Stomach (tissue), 9 donors: ENCODE data around the gene AKAP6. TPM values are rescaled to one million over a fixed set of nuclear protein-coding genes. Genes with fewer than 3 reads are reported as not detected.

Experiments
- DNase-seq, 2 donors: peaks; one replicate each; pipeline versions ENCODE4 v3.0.0 to v3.0.0-alpha.2; 2013 to 2019
- H3K27ac ChIP-seq, 5 donors: fragments of 200-600 bp in 4 of 5; sonication (generic) in 4 of 5; one replicate each; pipeline ENCODE4 v1.5.1; 2013 to 2019; ENCODE audit warnings: mild to moderate bottlenecking in 1 of 5, moderate library complexity in 1 of 5
- H3K27me3 ChIP-seq, 3 donors: fragments of 200-600 bp; sonication (generic); one replicate each; pipeline ENCODE4 v1.5.1; 2017 to 2019; ENCODE audit warnings: mixed run types in 1 of 3
- H3K36me3 ChIP-seq, 4 donors: fragments of 200-600 bp; sonication (generic); 1 replicate in 3 of 4; 2 replicates in 1 of 4; pipeline ENCODE4 v1.5.1; 2016 to 2019
- H3K4me1 ChIP-seq, 4 donors: fragments of 200-600 bp; sonication (generic); one replicate each; pipeline ENCODE4 v1.5.1; 2016 to 2019
- H3K4me3 ChIP-seq, 4 donors: fragments of 200-600 bp; sonication (generic) in 3 of 4; one replicate each; pipeline ENCODE4 v1.5.1; 2016 to 2019; ENCODE audit warnings: mild to moderate bottlenecking in 1 of 4
- H3K9me3 ChIP-seq, 4 donors: fragments of 200-600 bp; sonication (generic); one replicate each; pipeline ENCODE4 v1.5.1; 2016 to 2019
- CTCF ChIP-seq, 7 experiments: fragments of 450-650 bp in 4 of 7; fragments of 200-600 bp in 3 of 7; sonication (generic) in 3 of 7; IDR thresholded peaks; one replicate each; pipeline ENCODE4 v1.5.1; 2016 to 2019; ENCODE audit warnings: antibody characterized with exemption in 7 of 7, control low read depth in 2 of 7, mild to moderate bottlenecking in 1 of 7
- EP300 ChIP-seq: sonication (generic); formaldehyde crosslinking; IDR thresholded peaks from one replicate; pipeline ENCODE4 v1.6.1; 2017; ENCODE audit warnings: antibody characterized with exemption
- POLR2A ChIP-seq, 4 donors: fragments of 450-650 bp; IDR thresholded peaks; one replicate each; pipeline ENCODE4 v1.6.1; 2016; ENCODE audit warnings: antibody characterized with exemption in 4 of 4, control low read depth in 2 of 4, mild to moderate bottlenecking in 1 of 4, moderate library complexity in 1 of 4
- POLR2AphosphoS5 ChIP-seq, 3 donors: sonication (generic); formaldehyde crosslinking; IDR thresholded peaks; one replicate each; pipeline ENCODE4 v1.6.1; 2016; ENCODE audit warnings: antibody characterized with exemption in 3 of 3
- WGBS, 5 donors: extraction: QIAGEN DNeasy Blood & Tissue Kit in 3 of 5; methylation state at CpG; one replicate each; pipeline versions ENCODE4 v1.1.5 to v1.1.7; 2013 to 2018; 5-methylcytosine and 5-hydroxymethylcytosine counted together
- intact Hi-C: fragments of 100-400 bp; cut with DNase I; formaldehyde crosslinking; loops from one replicate; pipeline ENCODE4 v1.15.1; 2023; ENCODE audit warnings: low total_unique reads
- polyA plus RNA-seq, 3 donors: library from polyadenylated mRNA; stranded (reverse); fragments of 200-250 nt; gene quantifications; one replicate each; pipeline ENCODE4 v1.2.3, GENCODE V29; 2013
- total RNA-seq, 5 donors: library from RNA; depleted of rRNA; stranded (reverse); fragments of >200 nt; gene quantifications; one replicate each; pipeline versions ENCODE4 v1.1.0 to v1.2.3, GENCODE V29; 2014 to 2016
- donor health status: healthy with polysubstance abuse.
- donor health status: Bipolar disorder and iron deficiency.
- donor health status: healthy.

AKAP6 gene
- total and polyA plus RNA-seq, 8 donors = 0.15 to 132 (median 3.3) TPM

- Histone ChIP-seq H3K27me3 (no peaks in the 10 kb centered on the region), H3K4me3 (no peak overlapping the region), H3K9me3 (peaks cover 0 to 7% (median 5%) of the 10 kb centered on the region in 4 donors), H3K27ac (no peak overlapping the region), H3K36me3 (no peaks in the 10 kb centered on the region), H3K4me1 (no peaks in the 10 kb centered on the region)
- 64 to 80% (median 74%) methylated on average over 2 of the region's 2 CpGs for WGBS, 5 donors
- no peak for DNase-seq
- TF ChIP-seq EP300 (no peak), POLR2AphosphoS5 (IDR thresholded peaks at IDR 0.05) (no peak), POLR2A (IDR thresholded peaks at IDR 0.05) (no peak), CTCF (IDR thresholded peaks at IDR 0.05) (no peak)
- intact Hi-C loops = no loop called here
Observed at GRCh38 chr14:32669391-32669790, 340.3 kb downstream of the AKAP6 start.

- H3K4me3 ChIP-seq = no peak overlapping the region
- H3K36me3 ChIP-seq = no peaks in the 10 kb centered on the region
- intact Hi-C loops = no loop called here
- H3K4me1 ChIP-seq = no peaks in the 10 kb centered on the region
- DNase-seq = no peak
- peaks cover 0 to 7% (median 5%) of the 10 kb centered on the region in 4 donors for H3K9me3 ChIP-seq
- TF ChIP-seq POLR2A (IDR thresholded peaks at IDR 0.05) = no peak
- TF ChIP-seq EP300 = no peak
- no peak for TF ChIP-seq POLR2AphosphoS5 (IDR thresholded peaks at IDR 0.05)
- TF ChIP-seq CTCF (IDR thresholded peaks at IDR 0.05) = no peak
- 72 to 90% (median 77%) methylated on average over 1 of the region's 1 CpG for WGBS, 5 donors
- H3K27ac ChIP-seq = no peak overlapping the region
- H3K27me3 ChIP-seq = no peaks in the 10 kb centered on the region
Observed at GRCh38 chr14:32675433-32675832, 346.3 kb downstream of the AKAP6 start.

- no peak for DNase-seq
- peaks cover 0 to 4% (median 0%) of the 10 kb centered on the region in 4 donors for H3K4me1 ChIP-seq
- peaks cover 0 to 4% (median 2%) of the 10 kb centered on the region in 4 donors for H3K9me3 ChIP-seq
- no peak overlapping the region for H3K27ac ChIP-seq
- no peak overlapping the region for H3K4me3 ChIP-seq
- no peaks in the 10 kb centered on the region for H3K27me3 ChIP-seq
- H3K36me3 ChIP-seq = no peaks in the 10 kb centered on the region
- intact Hi-C loops = no loop called here
- TF ChIP-seq CTCF (IDR thresholded peaks at IDR 0.05) = no peak
- no peak for TF ChIP-seq EP300
- TF ChIP-seq POLR2A (IDR thresholded peaks at IDR 0.05) = no peak
- no peak for TF ChIP-seq POLR2AphosphoS5 (IDR thresholded peaks at IDR 0.05)
- 80 to 93% (median 91%) methylated on average over 5 of the region's 5 CpGs for WGBS, 5 donors
Observed at GRCh38 chr14:32677129-32677780, 348.2 kb downstream of the AKAP6 start.

- peaks cover 0 to 7% (median 0%) of the 10 kb centered on the region in 4 donors for H3K4me1 ChIP-seq
- intact Hi-C loops = no loop called here
- no peaks in the 10 kb centered on the region for H3K27me3 ChIP-seq
- H3K27ac ChIP-seq = no peak overlapping the region
- no peak for TF ChIP-seq POLR2A (IDR thresholded peaks at IDR 0.05)
- no peak for TF ChIP-seq POLR2AphosphoS5 (IDR thresholded peaks at IDR 0.05)
- no peak for TF ChIP-seq CTCF (IDR thresholded peaks at IDR 0.05)
- no peak for TF ChIP-seq EP300
- no peak overlapping the region for H3K4me3 ChIP-seq
- no peaks in the 10 kb centered on the region for H3K9me3 ChIP-seq
- 88 to 92% (median 91%) methylated on average over 3 of the region's 3 CpGs for WGBS, 5 donors
- no peak for DNase-seq
- H3K36me3 ChIP-seq = no peaks in the 10 kb centered on the region
Observed at GRCh38 chr14:32678088-32678487, 349.0 kb downstream of the AKAP6 start.
